ENCODE results near the gene ITPR3.

ITPR3 gene

DNA sequence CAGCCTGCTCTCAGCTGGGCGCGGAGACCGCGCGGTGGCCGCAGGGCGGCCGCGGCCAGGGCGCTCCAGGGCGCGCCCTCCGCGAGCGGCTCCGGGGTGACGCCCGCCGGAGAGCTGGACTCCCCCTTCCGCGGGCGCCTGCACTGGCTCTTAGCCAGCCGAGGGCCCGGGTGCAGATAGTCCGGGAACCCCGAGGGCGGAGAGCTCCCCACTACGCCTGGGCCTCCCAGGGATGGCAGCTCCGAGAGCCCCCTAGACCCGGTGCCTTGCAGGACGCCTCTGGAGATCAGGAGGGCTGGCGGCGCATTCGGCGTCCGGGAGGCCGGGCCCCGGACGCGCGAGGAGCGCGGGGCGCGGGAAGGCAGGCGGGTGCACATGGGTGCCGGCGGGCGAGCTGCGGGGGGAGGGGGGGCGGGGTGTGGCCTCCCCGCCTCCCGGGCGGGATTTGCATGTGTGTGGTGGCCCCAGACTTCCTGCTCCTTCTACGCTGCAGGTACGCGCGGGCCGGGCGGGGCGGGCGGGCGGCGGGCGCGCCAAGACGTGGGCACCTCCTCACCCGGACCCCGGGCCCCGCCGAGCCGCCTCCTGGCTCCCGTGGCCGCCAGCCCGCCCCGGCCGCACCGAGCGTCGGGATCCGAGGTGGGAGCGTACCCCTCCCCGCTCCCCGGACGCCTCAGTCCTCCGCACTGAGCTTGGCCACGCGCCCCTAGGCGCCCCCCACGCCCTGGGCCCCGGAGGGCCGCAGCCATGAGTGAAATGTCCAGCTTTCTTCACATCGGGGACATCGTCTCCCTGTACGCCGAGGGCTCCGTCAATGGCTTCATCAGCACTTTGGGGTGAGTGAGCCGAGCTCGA is at the start of gene ITPR3:
ITPR3 (plus strand) TSS at position 467 of the 855 bp plus-strand sequence; CDS start at position 748, 281 bp downstream.
- no peak for DNase-seq

DNA sequence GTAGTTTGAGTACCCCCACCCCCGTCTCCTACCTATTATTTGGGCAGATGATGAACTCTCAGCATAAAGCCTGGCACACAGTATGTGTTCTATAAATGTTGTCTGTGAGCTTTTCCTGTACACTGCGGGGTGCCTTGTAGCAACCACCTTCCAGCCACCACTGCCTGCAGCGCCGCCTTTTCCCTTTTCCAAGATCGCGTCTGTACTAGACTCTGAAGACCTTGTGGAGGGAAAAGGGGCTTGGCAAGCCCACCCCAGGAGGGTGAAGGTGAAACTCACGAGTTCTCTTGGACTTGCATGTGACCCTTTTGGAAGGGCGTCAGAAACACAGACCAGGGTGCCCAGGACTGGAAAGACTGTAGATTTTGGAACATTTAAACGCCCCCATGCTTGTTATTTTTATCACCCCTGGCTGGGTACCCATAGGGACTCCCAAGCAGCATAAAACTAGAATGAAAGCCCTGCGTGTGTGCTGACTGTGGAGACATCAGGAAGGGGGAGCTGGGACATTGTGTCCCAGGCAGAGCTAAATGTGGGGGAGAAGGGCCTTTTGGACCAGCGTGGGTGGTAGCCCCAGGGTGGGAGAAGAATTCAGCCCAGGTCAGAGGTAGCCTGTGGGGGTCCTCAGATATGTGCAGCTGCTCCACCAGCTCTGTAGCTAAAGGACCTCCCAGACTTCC is 49.3 kb upstream of the ITPR3 start:
- no peak for DNase-seq

DNA sequence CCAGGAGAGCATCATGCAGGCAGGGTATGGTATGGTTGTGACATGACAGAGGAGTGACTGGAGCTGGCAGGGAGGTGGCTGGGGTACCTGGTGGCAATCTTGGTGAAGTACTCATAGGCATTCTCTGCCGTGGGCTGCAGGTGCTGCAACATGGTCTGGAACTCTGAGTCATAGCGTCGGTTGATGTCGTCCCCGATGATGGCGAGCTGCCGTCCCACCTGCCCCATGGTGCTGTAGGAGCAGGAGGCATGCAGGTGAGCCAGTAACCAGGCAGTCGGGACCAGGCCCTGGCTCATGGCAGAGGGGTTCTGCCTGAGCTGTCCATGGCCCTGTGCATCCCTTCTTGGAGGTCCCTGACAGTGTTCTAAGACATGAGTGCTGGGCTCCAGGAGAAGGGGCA is 45.9 kb upstream of the ITPR3 start:
- DNase-seq, result no peak

DNA sequence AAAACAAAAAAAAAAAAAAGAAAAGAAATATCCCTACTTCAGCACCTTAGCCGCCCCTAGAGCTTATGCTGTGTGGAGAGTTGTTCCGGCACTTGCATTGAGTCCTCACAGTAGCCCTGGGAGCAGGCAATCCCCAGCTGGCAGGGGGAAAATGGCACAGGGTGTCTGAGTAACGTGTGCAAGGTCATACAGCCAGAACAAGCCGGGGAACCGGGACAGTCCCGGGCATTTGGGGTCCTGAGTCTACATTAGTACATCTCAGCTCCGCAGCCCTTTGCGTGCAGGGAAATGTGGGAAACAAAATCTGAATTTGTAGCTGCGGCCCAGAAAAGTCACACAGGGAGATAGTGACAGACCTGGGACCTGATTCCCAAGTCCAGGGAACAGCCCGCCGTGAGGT is 44.5 kb upstream of the ITPR3 start:
- DNase-seq, result no peak

DNA sequence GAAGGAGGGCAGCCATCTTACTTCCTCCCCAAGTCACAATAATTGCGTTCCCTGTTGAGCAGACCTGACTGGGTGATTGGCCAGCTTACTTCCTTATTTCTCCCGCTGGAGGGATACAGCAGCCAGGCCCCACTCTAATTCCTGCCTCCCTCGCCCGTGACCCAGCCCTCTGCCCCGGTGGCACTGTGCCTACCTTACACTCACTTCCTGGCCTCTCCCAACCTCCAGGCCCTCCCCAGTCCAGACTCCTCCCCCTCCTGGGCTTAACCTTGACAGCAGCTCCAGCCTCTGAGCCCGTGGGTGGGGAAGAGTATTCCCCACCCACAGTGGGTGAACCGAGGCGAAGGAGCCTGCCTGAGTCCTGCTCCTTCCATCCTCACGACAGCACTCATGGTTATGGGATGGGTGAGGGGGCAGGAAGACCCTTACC is 44.0 kb upstream of the ITPR3 start:
- no peak for DNase-seq

DNA sequence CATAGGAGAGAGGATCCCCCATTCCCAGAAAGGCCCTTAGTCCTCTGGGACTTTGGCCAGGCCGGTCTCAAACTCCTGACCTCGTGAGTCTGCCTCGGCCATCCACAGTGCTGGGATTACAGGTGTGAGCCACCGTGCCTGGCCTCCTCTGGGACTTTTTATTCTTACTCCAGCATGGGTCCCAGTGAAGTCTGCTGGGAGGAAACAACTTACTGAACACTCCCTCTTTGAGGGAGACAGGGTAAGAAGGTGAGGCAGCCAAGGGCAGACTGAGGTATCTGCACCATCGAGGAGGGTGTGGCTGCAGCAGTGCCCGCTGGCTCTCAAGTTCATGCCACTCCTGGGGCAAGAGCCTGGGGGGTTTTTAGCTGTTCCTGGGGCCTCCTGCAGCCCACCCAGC is 43.4 kb upstream of the ITPR3 start:
- DNase-seq, result no peak

DNA sequence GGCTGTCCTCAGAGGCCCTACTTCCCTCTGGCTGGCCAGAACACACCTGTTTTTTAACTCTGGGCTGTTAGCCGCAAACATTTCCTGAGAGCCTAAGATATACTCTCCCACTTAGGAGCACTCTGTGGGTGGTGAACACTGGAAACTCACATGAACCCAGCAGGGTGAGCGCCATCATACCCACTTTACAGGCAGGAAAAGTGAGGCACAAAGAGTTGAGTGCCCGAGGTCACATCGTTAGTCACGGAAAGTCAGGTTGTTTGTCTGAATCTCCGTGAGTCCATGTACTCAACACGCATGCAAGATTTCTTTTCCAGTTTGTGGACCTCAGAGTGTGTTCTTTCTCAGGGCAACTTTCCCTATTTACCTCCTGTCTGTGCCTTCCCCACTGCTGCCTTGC is 43.0 kb upstream of the ITPR3 start:
- DNase-seq, result no peak

DNA sequence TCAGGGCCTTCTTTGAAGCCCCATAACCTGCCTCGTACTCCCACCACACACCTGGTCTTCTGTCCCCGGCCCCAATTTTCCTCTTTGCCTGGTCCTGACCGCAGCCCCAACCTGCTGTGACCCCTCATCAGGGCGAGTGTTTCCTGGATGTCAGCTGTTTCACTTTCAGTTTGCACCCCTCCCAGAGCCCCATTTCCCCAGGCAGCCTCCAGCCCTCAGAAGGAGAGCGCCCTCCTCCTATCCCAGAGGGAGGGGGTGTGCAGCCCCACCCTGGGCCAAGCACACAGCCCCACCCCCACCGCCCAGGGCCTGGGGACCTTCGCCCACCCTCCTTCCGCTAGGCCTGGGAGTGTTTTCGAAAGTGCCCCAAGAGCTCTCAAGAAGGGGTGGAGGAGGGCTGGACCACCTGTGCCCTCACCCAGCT is 42.5 kb upstream of the ITPR3 start:
- DNase-seq, result no peak

DNA sequence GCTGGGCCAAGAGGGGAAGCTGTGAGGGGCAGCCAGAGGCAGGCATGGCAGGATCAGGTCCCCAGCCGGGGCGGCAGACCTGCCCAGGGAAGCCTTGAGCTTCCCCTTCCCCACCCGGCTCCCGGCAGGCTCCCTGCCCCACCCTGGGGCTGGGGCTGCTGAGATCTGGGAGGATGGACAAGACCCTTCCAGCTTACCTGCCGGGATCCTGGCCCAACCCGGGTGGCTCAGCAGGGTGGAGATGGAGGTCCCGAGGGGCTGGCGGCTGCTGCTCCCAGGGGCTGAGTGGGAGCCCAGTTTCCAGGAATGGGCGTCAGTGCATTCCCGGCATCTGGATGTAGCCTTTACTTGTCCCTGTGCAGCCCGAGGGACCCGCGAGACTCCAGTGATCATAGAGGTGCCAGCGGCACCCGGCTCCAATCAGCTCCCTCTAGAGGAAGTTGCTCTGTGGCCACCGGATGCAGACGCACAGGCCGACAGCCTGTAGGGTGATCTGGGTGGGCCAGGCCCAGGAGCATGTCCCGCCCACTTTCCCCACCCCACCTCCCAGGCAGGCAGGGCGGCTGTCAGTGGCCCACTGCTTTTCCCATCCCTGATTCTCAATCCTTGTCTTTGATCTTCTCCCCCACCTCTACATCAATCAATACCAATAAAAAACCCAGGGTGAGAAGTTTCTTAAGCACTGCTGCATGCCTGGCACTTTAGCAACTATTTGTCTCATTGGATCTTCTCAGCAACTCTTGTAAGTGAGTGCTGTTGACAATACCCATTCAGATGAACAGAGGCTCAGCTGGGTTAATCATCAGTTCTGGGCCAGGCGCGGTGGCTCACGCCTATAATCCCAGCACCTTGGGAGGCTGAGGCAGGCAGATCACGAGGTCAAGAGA is 41.1 kb upstream of the ITPR3 start, which contains the start of gene BAK1:
BAK1 (minus strand) TSS at position 449 of the 887 bp plus-strand sequence. CDS start 2,672 bp downstream, outside the sequence.
- no peak for DNase-seq

DNA sequence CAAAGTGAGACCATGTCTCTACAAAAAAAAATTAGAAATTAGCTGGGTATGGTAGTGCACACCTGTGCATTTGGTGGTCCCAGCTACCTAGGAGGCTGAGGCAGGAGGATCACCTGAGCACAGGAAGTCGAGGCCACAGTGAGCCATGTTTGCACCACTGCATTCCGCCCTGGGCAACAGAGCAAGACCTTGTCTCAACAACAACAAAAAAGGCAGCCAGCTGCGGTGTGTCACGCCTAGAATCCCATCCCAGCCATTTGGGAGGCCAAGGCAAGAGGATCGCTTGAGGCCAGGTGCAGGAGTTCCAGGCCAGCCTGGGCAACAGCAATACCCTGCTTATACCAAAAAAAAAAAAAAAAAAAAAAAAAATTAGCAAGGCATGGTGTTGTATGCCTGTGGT is 39.9 kb upstream of the ITPR3 start:
- no peak for DNase-seq

DNA sequence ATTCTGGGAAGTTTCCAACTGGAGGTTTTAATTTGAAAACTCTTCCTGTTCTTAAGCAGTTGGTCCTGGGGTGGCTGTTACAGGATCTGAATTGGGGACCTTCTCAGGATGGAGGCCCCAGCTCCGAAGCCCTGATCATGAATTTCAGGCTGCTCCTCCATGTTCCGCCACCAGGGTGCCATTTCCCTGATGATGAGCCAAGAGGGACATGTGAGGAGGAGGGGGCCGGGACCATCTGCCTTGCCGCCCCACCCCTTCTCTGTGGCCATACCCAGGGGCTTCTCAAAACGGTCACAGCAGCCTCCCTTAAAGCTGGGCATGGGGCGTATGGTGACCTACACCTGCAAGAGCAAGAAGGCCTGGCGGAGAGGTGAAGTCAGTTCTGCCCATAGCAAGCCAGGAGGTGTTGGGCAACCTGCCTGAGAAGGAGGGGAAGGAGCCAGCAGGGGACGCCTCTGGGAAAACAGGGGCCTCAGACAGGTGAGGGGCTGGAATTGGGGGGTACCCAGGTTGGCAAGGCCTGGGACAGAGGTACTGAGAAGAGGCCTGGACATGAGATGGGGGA is 37.4 kb upstream of the ITPR3 start:
- DNase-seq, result no peak

DNA sequence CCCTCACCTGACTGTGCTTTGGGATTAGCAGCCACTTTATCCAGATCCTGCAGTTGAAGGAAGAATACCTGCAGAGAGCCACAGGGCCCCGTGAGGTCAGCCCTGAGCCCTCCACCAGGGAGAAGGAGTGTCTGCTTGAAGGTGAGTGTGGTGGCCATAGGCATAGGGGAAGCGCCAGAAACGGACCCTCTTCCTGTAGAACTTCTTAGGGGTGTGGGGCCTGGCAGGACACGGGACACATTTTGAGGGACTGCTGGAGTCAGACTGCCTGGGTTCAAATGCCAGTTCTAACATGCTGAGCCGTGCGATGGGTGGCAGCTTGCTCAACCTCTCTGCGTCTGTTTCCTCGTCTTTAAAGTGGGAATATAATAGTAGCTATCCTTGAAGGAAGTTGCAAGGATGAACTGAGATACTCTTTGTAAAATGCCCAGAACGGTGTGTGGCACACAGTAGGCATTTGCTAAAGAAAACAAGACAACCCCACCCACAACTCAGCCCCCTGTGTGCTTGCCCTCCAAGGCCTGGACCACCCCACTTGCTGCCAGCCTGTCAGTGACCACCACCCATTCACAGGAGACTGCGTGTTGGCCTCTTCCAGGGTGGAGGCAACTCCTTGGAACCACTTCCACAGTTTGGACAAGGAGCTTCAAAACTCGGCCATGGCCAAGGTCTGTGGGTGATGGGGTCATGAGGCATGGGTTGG is 36.3 kb upstream of the ITPR3 start:
- no peak for DNase-seq

DNA sequence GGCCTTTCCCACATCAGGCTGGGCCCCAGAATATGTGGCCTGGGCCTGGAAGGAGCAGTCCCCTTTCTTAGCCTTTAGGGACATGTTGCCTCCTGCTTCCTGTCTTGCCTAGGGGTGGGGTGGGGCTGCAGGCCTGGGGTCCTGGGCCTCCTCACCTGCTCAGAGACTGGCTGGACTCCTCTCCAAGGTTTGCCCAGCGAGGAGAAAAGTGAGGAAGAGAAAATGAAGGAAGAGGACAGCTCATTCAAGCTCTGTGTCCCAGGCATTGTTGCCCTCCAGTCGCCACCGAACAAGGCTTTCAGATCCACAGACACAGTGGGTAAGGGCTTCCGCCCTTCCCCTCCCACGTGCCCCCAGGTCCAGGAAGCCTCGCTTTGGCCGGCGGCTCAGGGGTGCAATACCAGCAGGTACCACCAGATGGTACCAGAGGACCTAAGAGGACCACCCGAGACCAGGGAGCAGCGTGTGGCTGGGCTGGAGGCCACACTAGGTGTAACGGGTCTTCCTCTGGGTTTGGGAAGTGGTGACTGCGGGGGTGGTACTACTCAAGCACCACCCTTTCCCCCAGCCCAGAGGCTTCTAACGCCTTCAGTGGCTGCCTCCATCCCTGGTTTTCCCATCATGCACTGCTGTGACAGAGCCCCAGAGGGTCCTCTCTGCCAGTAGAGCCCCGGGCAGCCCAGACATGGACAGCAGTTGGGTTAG is 35.6 kb upstream of the ITPR3 start:
- no peak for DNase-seq

DNA sequence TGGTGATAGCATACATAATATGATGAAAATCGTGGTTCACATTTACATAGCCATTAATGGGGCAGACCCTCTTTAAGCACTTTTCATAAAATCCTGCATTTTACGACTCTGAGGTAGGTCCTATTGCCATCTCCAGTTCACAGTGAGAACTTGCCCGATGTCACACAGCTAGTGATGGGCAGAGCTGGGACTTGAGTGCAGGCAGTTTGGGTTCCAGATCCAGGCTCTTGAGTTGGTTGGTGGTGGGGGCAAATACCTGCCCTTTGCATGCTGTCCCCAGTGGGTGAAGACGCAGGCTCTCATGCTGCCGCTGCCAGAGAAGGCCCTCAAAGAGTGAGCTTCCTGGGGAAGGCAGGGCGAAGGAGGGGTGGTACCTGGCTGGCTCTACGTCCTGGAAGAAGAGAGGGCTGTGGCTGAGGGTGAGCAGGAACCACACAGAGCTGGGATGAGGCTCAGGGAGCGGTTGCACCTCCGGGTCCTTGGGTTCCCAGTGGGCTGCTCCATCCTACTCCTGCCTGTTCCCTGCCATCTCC is 34.9 kb upstream of the ITPR3 start:
- DNase-seq, result no peak

DNA sequence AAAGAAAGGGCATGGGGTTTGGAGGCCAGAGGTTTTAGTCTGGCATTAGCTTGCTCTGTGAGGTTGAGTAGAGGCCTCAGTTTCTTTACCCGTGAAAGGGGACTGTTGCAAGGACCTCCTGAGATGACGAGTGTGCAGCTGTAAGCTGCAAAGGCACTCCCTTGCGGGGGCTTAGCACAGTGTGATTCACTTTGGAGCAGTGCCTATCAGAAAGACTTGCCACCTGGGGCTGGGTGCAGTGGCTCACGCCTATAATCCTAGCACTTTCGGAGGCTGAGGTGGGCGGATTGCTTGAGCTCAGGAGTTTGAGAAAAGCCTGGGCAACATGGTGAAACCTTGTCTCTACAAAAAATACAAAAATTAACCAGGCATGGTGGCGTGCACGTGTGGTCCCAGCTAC is 33.6 kb upstream of the ITPR3 start:
- no peak for DNase-seq

DNA sequence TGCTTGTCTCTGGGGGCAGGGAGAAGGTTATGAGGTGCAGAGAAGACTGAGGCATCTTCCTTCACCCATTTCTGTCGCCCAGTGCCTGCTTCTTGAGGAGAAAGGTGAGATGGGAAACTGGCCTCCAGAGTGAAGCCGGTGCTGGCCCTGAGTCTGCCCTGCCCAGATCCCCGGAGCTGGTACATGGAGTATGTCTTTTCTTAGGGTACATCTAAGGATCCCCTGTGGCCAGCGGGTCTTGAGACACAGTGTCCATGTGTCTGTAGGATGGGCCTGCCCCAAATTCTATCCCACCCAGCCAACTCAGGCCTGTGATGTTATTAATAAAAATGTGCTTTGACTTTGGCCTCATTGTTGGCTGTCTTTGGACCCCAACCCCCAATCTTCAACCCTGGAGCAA is 32.2 kb upstream of the ITPR3 start:
- DNase-seq, result no peak

DNA sequence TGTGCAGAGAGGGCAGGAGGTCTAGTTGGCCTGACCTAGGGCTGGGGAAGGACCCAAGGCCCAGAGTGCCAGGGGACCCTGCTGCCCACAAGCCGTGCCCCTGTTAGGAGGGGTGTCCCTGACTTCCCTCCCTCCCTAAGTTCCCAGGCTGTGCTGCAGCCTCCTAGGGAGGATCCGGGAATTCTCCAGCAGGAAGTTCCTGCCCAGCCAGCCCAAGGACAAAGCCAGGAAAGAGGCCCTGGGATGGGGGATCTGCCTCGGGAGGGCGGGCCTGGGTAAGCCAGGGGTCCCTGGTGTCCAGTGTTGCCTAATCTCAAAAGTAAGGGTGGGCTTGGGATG is 31.8 kb upstream of the ITPR3 start:
- DNase-seq, result no peak

DNA sequence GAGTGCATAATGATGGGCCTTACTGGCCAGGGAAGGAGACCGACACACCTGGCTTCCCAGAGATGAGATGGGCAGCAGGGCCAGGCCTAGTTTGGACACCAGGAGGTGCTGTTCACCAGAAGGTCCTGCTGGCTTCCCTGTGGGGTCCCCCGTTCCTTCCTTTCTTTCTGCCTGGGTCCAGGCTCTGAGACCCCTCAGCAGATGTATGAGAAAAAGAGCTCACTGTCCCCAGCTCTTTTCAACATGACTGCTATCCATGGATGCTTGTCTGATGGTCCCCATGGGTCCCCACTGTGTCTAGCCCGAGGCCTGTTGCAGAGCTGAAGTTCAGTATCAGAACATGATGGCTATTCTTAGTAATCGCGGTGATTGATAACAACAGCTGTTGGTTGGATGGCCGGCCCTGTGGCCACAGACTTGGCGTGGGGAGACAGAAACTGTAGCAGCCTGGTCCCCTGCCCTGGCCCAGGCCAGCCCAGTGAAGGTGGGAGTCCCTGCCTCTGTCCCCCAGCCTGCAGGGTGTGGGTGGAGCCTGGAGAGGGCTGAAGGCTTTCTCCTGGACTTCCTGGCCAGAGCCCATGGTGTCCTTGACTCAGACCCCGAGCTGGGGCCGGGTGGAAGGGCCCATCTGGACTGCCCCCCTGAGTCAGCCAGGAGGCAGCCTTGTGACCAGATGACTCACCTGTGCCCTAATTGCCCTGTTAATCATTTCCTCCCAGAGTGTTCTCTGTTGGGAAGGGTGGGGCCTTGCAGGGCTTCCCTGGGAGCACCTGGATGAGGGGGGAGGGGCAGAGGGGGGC is 31.2 kb upstream of the ITPR3 start:
- no peak for DNase-seq

DNA sequence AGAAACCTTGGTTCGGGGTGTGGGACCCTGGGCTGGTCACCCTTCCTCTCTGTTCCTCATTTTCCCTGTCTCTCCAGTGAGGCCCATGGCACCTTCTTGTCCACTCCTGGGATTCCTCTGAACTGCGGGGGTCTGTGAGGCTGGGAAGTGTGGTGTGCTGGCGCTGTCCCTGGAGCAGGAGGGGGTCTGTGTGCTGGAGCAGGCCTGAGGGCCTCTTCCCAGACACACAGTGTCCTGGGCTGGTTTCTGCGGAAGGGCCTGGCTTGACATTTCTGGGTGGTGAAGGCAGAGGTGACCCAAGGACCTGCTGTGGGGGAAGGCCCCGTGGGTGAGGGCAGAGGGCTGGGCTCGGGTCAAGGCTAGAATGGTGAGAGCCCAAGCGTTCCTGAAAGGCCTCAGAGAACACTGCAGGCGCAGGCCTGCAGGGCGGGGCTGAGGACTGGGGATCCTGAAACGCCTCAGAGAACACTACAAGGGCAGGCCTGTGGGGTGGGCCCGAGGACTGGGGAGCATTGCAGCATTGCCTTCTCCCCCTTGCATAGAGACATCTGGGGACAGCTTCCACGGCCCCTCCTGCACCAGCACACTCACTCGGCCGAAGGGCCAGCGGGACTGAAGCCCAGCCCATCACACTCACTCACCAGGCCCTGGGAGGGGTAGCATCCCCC is 30.5 kb upstream of the ITPR3 start:
- no peak for DNase-seq
